ENCODE results near the gene USP40.

The USP40 gene

GRCh38 chr2:233603520-233603919 is 36.9 kb upstream of the USP40 start:
- no peaks in the 10 kb centered on the region for H3K9me3 ChIP-seq (ENCODE audit: control insufficient read depth, insufficient read depth, low read depth, low read length)
- TF ChIP-seq, protein P1, sequence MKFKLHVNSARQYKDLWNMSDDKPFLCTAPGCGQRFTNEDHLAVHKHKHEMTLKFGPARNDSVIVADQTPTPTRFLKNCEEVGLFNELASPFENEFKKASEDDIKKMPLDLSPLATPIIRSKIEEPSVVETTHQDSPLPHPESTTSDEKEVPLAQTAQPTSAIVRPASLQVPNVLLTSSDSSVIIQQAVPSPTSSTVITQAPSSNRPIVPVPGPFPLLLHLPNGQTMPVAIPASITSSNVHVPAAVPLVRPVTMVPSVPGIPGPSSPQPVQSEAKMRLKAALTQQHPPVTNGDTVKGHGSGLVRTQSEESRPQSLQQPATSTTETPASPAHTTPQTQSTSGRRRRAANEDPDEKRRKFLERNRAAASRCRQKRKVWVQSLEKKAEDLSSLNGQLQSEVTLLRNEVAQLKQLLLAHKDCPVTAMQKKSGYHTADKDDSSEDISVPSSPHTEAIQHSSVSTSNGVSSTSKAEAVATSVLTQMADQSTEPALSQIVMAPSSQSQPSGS (tag by site-specific recombination; IDR thresholded peaks at IDR 0.05; ENCODE audit: low read depth), result no peak
- TF ChIP-seq OSR2 (tag by site-specific recombination; IDR thresholded peaks at IDR 0.05) (no peak), SP3 (tag by site-specific recombination; IDR thresholded peaks at IDR 0.05) (no peak), ZSCAN23 (tag by site-specific recombination; IDR thresholded peaks at IDR 0.05) (no peak), ZNF335 (tag by site-specific recombination; conservative IDR thresholded peaks at IDR 0.05) (no peak), TRIM28 (IDR thresholded peaks at IDR 0.05; ENCODE audit: borderline replicate concordance, low read length) (no peak), AEBP2 (tag by site-specific recombination; IDR thresholded peaks at IDR 0.05; ENCODE audit: borderline replicate concordance) (no peak), FEZF1 (tag by site-specific recombination; IDR thresholded peaks at IDR 0.05) (no peak), ZNF585B (tag by site-specific recombination; IDR thresholded peaks at IDR 0.05) (no peak), ZNF707 (tag by site-specific recombination; IDR thresholded peaks at IDR 0.05) (no peak), BCL11A (tag by site-specific recombination; IDR thresholded peaks at IDR 0.05; ENCODE audit: low read depth) (no peak), REPIN1 (tag by site-specific recombination; IDR thresholded peaks at IDR 0.05; ENCODE audit: low read depth) (no peak), MYNN (tag by site-specific recombination; IDR thresholded peaks at IDR 0.05; ENCODE audit: borderline replicate concordance) (no peak)
- TF ChIP-seq, protein P2, sequence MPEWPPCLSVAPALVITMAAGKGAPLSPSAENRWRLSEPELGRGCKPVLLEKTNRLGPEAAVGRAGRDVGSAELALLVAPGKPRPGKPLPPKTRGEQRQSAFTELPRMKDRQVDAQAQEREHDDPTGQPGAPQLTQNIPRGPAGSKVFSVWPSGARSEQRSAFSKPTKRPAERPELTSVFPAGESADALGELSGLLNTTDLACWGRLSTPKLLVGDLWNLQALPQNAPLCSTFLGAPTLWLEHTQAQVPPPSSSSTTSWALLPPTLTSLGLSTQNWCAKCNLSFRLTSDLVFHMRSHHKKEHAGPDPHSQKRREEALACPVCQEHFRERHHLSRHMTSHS (tag by site-specific recombination; IDR thresholded peaks at IDR 0.05), result no peak
- no peak overlapping the region for H3K27ac ChIP-seq (ENCODE audit: extremely low read depth, low read depth, low read length)
- POLR2A ChIA-PET, result no interaction called here
- H3K4me1 ChIP-seq (ENCODE audit: control insufficient read depth, insufficient read depth, low read length), result no peaks in the 10 kb centered on the region
- H3K36me3 ChIP-seq (ENCODE audit: control insufficient read depth in 2 of 2, insufficient read depth in 1 of 2, low read length in 2 of 2), result no peaks in the 10 kb centered on the region
- CTCF ChIA-PET, result no interaction called here
- no peak overlapping the region for H3K4me3 ChIP-seq (ENCODE audit: low read depth, low read length)

- POLR2A ChIA-PET, result no interaction called here
- Histone ChIP-seq H3K36me3 (ENCODE audit: control insufficient read depth in 2 of 2, insufficient read depth in 1 of 2, low read length in 2 of 2) (no peaks in the 10 kb centered on the region), H3K4me1 (ENCODE audit: control insufficient read depth, insufficient read depth, low read length) (no peaks in the 10 kb centered on the region), H3K27ac (ENCODE audit: extremely low read depth, low read depth, low read length) (no peak overlapping the region), H3K4me3 (ENCODE audit: low read depth, low read length) (no peak overlapping the region), H3K9me3 (ENCODE audit: control insufficient read depth, insufficient read depth, low read depth, low read length) (no peaks in the 10 kb centered on the region)
- CTCF ChIA-PET, result no interaction called here
- no peak for TF ChIP-seq ZNF76 (tag by site-specific recombination; IDR thresholded peaks at IDR 0.05; ENCODE audit: borderline replicate concordance, low read depth)
- no peak for TF ChIP-seq ZNF132 (tag by site-specific recombination; IDR thresholded peaks at IDR 0.05; ENCODE audit: borderline replicate concordance)
- TF ChIP-seq REST (tag by site-specific recombination; IDR thresholded peaks at IDR 0.05), result no peak
- TF ChIP-seq ZFP3 (tag by site-specific recombination; IDR thresholded peaks at IDR 0.05; ENCODE audit: low read depth), result no peak
- TF ChIP-seq ZNF404 (tag by site-specific recombination; IDR thresholded peaks at IDR 0.05), result no peak
- TF ChIP-seq ZNF10 (tag by site-specific recombination; IDR thresholded peaks at IDR 0.05), result no peak
- TF ChIP-seq ZBTB11 (tag by site-specific recombination; conservative IDR thresholded peaks at IDR 0.05; ENCODE audit: low read depth), result no peak
- no peak for TF ChIP-seq BCL6B (tag by site-specific recombination; IDR thresholded peaks at IDR 0.05)
- TF ChIP-seq FEZF1 (tag by site-specific recombination; IDR thresholded peaks at IDR 0.05), result no peak
- TF ChIP-seq ZNF777 (tag by site-specific recombination; IDR thresholded peaks at IDR 0.05; ENCODE audit: borderline replicate concordance), result no peak
- no peak for TF ChIP-seq ZBTB7A (tag by site-specific recombination; IDR thresholded peaks at IDR 0.05; ENCODE audit: low read depth)
Measured at GRCh38 chr2:233602076-233602475, 35.5 kb upstream of the USP40 start.

All from HEK293 (cell line).